GM19238 (cell line): ENCODE measurements around the gene EP400.

Experiments
- DNase-seq: peaks from one replicate; pipeline ENCODE4 v3.0.0; 2011; ENCODE audit warnings: low spot score; ENCODE audit not compliant: insufficient read length

Gene EP400

GRCh38 chr12:132115500-132115899 lies 165.8 kb downstream of the EP400 start:
- no peak for DNase-seq

GRCh38 chr12:132116709-132117557 lies 167.2 kb downstream of the EP400 start:
- no peak for DNase-seq

- DNase-seq = no peak
Observed at GRCh38 chr12:132117558-132117875, 167.8 kb downstream of the EP400 start.

GRCh38 chr12:132118876-132119275 lies 169.1 kb downstream of the EP400 start:
- DNase-seq = no peak

- DNase-seq = no peak
Observed at GRCh38 chr12:132121283-132121682, 171.5 kb downstream of the EP400 start.

- no peak for DNase-seq
Observed at GRCh38 chr12:132123970-132124765, 174.4 kb downstream of the EP400 start.

- no peak for DNase-seq
Observed at GRCh38 chr12:132124766-132125425, 175.2 kb downstream of the EP400 start.

- DNase-seq = no peak
Observed at GRCh38 chr12:132125736-132126135, 176.0 kb downstream of the EP400 start.

GRCh38 chr12:132127041-132127440 lies 177.3 kb downstream of the EP400 start:
- no peak for DNase-seq

- DNase-seq = no peak
Observed at GRCh38 chr12:132129007-132129406, 179.3 kb downstream of the EP400 start.

GRCh38 chr12:132130690-132131089 lies 180.9 kb downstream of the EP400 start:
- no peak for DNase-seq
